GM12892 (cell line): ENCODE measurements around the gene ST13.

Experiments
- POLR2A ChIP-seq: IDR thresholded peaks from 2 replicates; pipeline ENCODE4 v1.6.1; 2011; ENCODE audit warnings: low read depth, low read length, control low read depth
- TAF1 ChIP-seq: IDR thresholded peaks from 2 replicates; pipeline ENCODE4 v1.6.1; 2011; ENCODE audit warnings: low read depth, mild to moderate bottlenecking, control low read depth, low read length, borderline replicate concordance

DNA sequence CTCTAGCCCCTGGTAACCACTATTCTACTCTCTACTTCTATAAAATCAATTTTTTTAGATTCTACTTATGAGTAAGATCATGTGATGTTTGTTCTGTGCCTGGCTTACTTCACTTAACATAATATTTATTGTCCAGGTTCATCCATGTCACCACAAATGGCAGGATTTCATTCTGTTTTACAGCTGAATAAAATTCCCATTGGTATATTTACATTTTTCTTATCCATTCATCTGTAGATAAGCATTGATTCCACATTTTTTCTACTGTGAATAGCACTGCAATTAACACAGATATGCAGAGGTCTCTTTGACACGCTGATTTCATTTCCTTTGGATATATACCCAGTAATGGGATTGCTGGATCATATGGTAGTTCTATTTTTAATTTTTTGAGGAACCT, 53.1 kb downstream of the ST13 start:
- TF ChIP-seq TAF1 (no peak), POLR2A (no peak)
